ENCODE data around the gene TBKBP1.

DNA sequence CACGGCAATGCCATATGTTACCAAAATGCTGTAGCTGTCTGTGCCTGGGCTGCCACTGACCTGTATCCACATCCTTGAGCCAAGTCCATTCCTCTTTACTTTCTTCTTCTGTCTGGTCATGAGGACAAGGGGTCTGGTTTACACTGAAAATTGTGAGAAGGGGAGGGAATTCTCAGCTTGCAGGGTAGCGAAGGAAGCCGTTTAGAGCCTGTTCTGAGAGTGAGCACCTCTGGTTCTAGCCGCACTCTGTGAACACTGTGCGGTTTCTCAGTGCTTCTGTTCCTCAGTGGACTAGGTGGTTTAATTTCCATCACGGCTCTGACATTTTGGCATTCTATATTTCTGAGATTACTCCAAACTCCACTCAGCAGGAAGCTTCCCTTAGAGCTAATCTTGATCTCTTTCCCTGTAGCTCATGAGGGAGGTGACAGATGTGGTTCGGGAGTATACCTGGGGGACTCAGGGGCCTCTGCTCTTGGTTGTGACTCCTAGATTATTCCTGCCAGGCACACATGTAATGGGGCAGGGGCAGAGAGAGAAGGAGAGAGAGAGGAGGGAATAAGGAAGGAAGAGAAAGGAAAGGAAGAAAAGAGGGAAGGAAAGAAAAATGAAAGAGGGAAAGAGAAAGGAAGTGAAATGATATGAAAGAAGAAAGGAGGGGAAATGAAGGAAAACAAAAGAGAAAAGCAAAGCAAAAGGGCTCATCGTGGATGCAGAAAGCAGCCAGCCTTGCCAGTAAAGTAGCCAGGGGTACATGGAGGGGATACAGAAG lies 24.9 kb downstream of the TBKBP1 start:
- TF ChIP-seq POLR2A (IDR thresholded peaks at IDR 0.05) = no peak
- TF ChIP-seq CTCF (IDR thresholded peaks at IDR 0.05) = no peak

Measured in esophagus squamous epithelium (tissue), 4 donors.